DOHH2 (cell line): ENCODE results near the gene COL1A1.

Source experiments
- H3F3A ChIP-seq: fragments of 200-600 bp; sonication (generic), shearing (Covaris generic); 2 replicates; pipeline ENCODE4 v1.6.0; 2016; ENCODE audit warnings: antibody characterized with exemption, mild to moderate bottlenecking; ENCODE audit not compliant: control insufficient read depth, insufficient read depth
- H3K27ac ChIP-seq: fragments of 200-600 bp; sonication (generic); 2 replicates; pipeline ENCODE4 v1.5.1; 2014; ENCODE audit warnings: low read depth, mild to moderate bottlenecking, low read length, moderate library complexity
- H3K27me3 ChIP-seq: fragments of 200-600 bp; sonication (generic); 2 replicates; pipeline ENCODE4 v1.6.1; 2014; ENCODE audit warnings: mild to moderate bottlenecking, low read length, mixed read lengths; ENCODE audit not compliant: control insufficient read depth
- H3K36me3 ChIP-seq: fragments of 200-600 bp; sonication (generic); 2 replicates; pipeline ENCODE4 v1.6.1; 2014; ENCODE audit warnings: mild to moderate bottlenecking, low read length, moderate library complexity, mixed read lengths; ENCODE audit not compliant: control insufficient read depth
- H3K4me1 ChIP-seq: fragments of 200-600 bp; sonication (generic); 2 replicates; pipeline ENCODE4 v1.6.1; 2014; ENCODE audit warnings: mild to moderate bottlenecking, low read length, mixed read lengths; ENCODE audit not compliant: control insufficient read depth
- H3K4me2 ChIP-seq: fragments of 200-600 bp; sonication (generic); 2 replicates; pipeline ENCODE4 v1.6.0; 2014; ENCODE audit warnings: mild to moderate bottlenecking, low read length, moderate library complexity
- H3K4me3 ChIP-seq: fragments of 200-600 bp; sonication (generic); 2 replicates; pipeline ENCODE4 v1.5.1; 2014; ENCODE audit warnings: mild to moderate bottlenecking, low read length, mixed read lengths
- H3K79me2 ChIP-seq: fragments of 200-600 bp; sonication (generic); 2 replicates; pipeline ENCODE4 v1.6.1; 2014; ENCODE audit warnings: mild to moderate bottlenecking, low read length, mixed read lengths; ENCODE audit not compliant: control insufficient read depth
- H3K9me2 ChIP-seq: fragments of 200-600 bp; sonication (generic); replicated peaks from 2 replicates; pipeline ENCODE4 v1.6.1; 2014; ENCODE audit warnings: mild to moderate bottlenecking, low read length, mixed read lengths; ENCODE audit not compliant: control insufficient read depth
- H3K9me3 ChIP-seq: fragments of 200-600 bp; sonication (generic); 2 replicates; pipeline ENCODE4 v1.6.1; 2014; ENCODE audit warnings: antibody characterized with exemption, low read length, mixed read lengths; ENCODE audit not compliant: control insufficient read depth, insufficient read depth
- H4K20me1 ChIP-seq: fragments of 200-600 bp; sonication (generic); 2 replicates; pipeline ENCODE4 v1.6.0; 2014; ENCODE audit warnings: low read depth, mild to moderate bottlenecking, antibody characterized with exemption, low read length, moderate library complexity; ENCODE audit not compliant: control insufficient read depth, insufficient read depth
- EZH2phosphoT487 ChIP-seq: fragments of 200-600 bp; sonication (generic); IDR thresholded peaks from 2 replicates; pipeline ENCODE4 v1.6.1; 2017; ENCODE audit warnings: borderline replicate concordance, mild to moderate bottlenecking, antibody characterized with exemption, low read length, moderate library complexity, mixed read lengths
- TF ChIP-seq, protein P1 (sequence below): fragments of 200-600 bp; sonication (generic); IDR thresholded peaks from one replicate; pipeline ENCODE4 v1.5.1; 2014; ENCODE audit warnings: antibody characterized with exemption, mild to moderate bottlenecking, low read depth, low read length; ENCODE audit not compliant: poor library complexity, severe bottlenecking

Gene COL1A1

DNA sequence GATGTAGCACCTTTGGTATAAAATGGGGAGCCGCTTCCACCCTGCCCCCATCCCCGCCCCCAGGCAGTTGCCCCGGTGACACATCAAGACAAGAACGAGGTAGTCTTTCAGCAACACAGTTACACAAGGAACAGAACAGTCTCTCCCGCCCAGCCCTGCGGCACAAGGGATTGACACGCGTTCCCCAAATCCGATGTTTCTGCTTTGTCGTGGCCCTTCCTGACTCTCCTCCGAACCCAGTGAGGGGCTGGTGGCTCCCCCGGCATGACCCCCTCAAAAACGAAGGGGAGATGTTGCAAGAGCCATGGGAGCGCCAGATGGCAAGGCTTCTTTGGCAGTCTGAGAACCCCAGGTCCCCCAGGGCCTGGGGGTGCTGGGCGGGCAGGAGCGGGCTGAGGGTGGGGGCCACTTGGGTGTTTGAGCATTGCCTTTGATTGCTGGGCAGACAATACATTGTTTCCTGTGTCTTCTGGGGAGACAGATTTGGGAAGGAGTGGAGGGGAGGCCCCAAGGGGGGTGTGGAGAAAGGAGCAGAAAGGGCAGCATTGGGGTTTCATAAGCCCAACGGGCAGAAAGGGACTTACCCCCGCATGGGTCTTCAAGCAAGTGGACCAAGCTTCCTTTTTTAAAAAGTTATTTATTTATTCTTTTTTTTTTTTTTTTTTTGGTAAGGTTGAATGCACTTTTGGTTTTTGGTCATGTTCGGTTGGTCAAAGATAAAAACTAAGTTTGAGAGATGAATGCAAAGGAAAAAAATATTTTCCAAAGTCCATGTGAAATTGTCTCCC, 16.6 kb downstream of the COL1A1 start:
- Histone ChIP-seq H3K27me3 (no peaks in the 10 kb centered on the region), H3K4me3 (peak overlapping the region; percentile 52), H3K27ac (peak overlapping the region; percentile 49)

DNA sequence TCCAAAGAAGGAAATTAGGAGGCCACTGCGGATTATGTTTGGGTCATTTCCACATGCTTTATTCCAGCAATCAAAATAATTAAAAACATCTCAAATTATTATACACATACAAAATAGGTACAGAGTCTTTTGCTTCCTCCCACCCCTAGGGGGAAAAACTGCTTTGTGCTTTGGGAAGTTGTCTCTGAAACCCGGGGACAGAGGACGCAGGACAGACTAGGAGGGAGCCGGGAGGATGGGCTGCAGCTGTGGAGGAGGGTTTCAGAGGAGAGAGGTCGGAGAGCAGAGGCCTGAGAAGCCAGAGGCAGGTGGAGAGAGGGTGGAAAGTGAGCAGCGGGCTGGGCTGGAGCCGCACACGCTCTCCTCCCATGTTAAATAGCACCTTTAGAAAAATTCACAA, 17.4 kb downstream of the COL1A1 start:
- Histone ChIP-seq H3K36me3 (no peaks in the 10 kb centered on the region), H3K4me3 (peak overlapping the region; percentile 52), H4K20me1 (no peaks in the 10 kb centered on the region), H3K27ac (peak overlapping the region; percentile 49), H3K4me1 (peaks cover 32% of the 10 kb centered on the region), H3K9me2 (no peaks in the 10 kb centered on the region), H3K79me2 (no peaks in the 10 kb centered on the region), H3F3A (peaks cover 2% of the 10 kb centered on the region; the same call in 1 of the 2 replicates), H3K4me2 (peak overlapping the region; percentile 73), H3K27me3 (no peaks in the 10 kb centered on the region), H3K9me3 (no peaks in the 10 kb centered on the region)
- TF ChIP-seq, protein P1, sequence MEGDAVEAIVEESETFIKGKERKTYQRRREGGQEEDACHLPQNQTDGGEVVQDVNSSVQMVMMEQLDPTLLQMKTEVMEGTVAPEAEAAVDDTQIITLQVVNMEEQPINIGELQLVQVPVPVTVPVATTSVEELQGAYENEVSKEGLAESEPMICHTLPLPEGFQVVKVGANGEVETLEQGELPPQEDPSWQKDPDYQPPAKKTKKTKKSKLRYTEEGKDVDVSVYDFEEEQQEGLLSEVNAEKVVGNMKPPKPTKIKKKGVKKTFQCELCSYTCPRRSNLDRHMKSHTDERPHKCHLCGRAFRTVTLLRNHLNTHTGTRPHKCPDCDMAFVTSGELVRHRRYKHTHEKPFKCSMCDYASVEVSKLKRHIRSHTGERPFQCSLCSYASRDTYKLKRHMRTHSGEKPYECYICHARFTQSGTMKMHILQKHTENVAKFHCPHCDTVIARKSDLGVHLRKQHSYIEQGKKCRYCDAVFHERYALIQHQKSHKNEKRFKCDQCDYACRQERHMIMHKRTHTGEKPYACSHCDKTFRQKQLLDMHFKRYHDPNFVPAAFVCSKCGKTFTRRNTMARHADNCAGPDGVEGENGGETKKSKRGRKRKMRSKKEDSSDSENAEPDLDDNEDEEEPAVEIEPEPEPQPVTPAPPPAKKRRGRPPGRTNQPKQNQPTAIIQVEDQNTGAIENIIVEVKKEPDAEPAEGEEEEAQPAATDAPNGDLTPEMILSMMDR: peak; percentile 30
- TF ChIP-seq EZH2phosphoT487: no peak

More for the DNA sequence above, 16.6 kb downstream of the COL1A1 start:
- Histone ChIP-seq H3F3A (peaks cover 2% of the 10 kb centered on the region; the same call in 1 of the 2 replicates), H4K20me1 (no peaks in the 10 kb centered on the region), H3K79me2 (no peaks in the 10 kb centered on the region), H3K4me1 (peaks cover 32% of the 10 kb centered on the region), H3K4me2 (peak overlapping the region; percentile 73), H3K9me3 (no peaks in the 10 kb centered on the region), H3K36me3 (no peaks in the 10 kb centered on the region), H3K9me2 (no peaks in the 10 kb centered on the region)
- TF ChIP-seq, protein P1: no peak
- TF ChIP-seq EZH2phosphoT487: no peak

DNA sequence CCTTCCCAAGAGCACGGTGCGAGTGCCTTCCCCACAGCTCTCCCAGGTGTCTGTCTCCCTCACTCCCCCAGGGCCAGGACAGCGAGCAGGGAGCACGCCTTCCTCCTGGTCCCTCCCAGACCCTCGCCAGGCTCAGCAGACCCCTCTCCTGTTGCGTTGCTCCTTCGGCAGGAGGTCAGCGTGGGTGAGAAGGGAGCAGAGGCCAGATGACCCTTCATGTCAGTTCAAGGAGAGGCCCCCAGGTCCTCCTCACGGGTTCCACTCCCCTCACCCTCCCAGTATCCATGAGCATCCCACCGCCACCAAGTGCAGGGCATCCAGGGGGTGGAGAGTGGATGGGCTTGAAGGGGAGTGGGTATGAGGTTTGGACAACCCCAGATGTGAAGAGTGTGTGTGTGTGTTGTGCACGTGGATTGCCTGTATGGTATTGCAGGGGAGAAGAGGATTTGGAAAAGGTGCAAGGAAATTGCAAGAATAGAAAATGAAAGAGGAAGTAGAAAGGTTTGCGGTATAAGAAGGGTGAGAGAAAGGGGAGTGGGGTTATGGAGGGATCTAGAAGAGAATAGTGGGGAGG, 17.9 kb downstream of the COL1A1 start:
- H3K36me3 ChIP-seq: no peaks in the 10 kb centered on the region
- peak overlapping the region; percentile 73 for H3K4me2 ChIP-seq
- no peaks in the 10 kb centered on the region for H3K27me3 ChIP-seq
- peak overlapping the region; percentile 52 for H3K4me3 ChIP-seq
- H3K9me2 ChIP-seq: no peaks in the 10 kb centered on the region
- H3F3A ChIP-seq: peaks cover 2% of the 10 kb centered on the region; the same call in 1 of the 2 replicates
- TF ChIP-seq EZH2phosphoT487: no peak
- TF ChIP-seq, protein P1: no peak
- no peaks in the 10 kb centered on the region for H3K9me3 ChIP-seq
- no peaks in the 10 kb centered on the region for H3K79me2 ChIP-seq
- peaks cover 33% of the 10 kb centered on the region for H3K4me1 ChIP-seq
- no peaks in the 10 kb centered on the region for H4K20me1 ChIP-seq
- H3K27ac ChIP-seq: peak overlapping the region; percentile 49
